Lower leg skin (tissue), 4 donors: ENCODE results near the gene RALGAPA2. TPM values are rescaled to one million over a fixed set of nuclear protein-coding genes. Genes with fewer than 3 reads are reported as not detected.

Experiments used
- DNase-seq, 2 donors: peaks; one replicate each; pipeline ENCODE4 v3.0.0-alpha.2; 2019; ENCODE audit warnings: low spot score in 2 of 2
- H3K4me3 ChIP-seq: fragments of 200-600 bp; sonication (generic); 2 replicates; pipeline ENCODE4 v1.5.1; 2017; ENCODE audit warnings: mild to moderate bottlenecking, low read depth; ENCODE audit not compliant: poor library complexity, severe bottlenecking
- POLR2A ChIP-seq, 2 donors: fragments of 450-650 bp; IDR thresholded peaks; one replicate each; pipeline ENCODE4 v1.6.1; 2016 to 2017; ENCODE audit warnings: antibody characterized with exemption in 2 of 2, mild to moderate bottlenecking in 1 of 2, moderate library complexity in 1 of 2
- WGBS, 2 donors: methylation state at CpG; one replicate each; pipeline ENCODE4 v1.1.5; 2018; 5-methylcytosine and 5-hydroxymethylcytosine counted together
- intact Hi-C: fragments of 100-400 bp; cut with DNase I; formaldehyde crosslinking; loops from one replicate; pipeline ENCODE4 v1.15.0; 2023; ENCODE audit warnings: low total_unique reads
- total RNA-seq, 4 donors: library from RNA; depleted of rRNA; stranded (reverse); fragments of >200 nt; gene quantifications; one replicate each; pipeline ENCODE4 v1.1.0, GENCODE V29; 2016
- TF ChIP-seq, protein P1 (sequence below), 3 donors: fragments of 450-650 bp; IDR thresholded peaks; one replicate each; pipeline ENCODE4 v1.5.1; 2016; ENCODE audit warnings: antibody characterized with exemption in 3 of 3, mild to moderate bottlenecking in 3 of 3, moderate library complexity in 2 of 3

Gene RALGAPA2
- total RNA-seq, 4 donors from 2014 or later = 56.1 to 78.8 (median 60.8) TPM

DNA sequence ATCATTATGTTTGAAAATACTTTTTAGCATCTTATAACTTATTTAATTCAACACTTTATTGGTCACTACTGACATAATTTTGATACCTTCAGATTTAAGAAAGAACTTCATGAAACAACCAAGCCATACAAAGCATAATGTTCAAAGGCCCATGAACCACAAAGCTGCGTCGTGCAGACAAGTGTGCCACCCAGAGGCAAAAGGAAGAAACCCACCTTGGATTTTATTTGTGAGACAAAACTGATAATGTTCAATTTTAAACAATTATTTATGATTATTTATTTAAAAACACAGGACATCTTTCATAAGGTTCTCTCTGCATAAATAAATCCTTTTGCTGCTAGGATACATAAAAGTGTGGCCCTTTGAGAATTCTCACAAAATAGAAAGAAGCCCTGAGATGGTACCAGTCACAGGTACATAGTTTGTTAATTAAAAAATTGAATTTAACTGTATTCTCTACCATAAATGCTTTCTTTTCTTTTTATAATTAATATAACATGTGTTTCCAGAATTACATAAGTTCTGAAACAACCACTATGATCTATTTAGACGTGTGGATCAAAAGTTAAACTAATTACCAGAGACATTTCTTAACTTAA lies 143.7 kb downstream of the RALGAPA2 start:
- DNase-seq = no peak
- no peak for TF ChIP-seq POLR2A (IDR thresholded peaks at IDR 0.05)
- TF ChIP-seq, protein P1, sequence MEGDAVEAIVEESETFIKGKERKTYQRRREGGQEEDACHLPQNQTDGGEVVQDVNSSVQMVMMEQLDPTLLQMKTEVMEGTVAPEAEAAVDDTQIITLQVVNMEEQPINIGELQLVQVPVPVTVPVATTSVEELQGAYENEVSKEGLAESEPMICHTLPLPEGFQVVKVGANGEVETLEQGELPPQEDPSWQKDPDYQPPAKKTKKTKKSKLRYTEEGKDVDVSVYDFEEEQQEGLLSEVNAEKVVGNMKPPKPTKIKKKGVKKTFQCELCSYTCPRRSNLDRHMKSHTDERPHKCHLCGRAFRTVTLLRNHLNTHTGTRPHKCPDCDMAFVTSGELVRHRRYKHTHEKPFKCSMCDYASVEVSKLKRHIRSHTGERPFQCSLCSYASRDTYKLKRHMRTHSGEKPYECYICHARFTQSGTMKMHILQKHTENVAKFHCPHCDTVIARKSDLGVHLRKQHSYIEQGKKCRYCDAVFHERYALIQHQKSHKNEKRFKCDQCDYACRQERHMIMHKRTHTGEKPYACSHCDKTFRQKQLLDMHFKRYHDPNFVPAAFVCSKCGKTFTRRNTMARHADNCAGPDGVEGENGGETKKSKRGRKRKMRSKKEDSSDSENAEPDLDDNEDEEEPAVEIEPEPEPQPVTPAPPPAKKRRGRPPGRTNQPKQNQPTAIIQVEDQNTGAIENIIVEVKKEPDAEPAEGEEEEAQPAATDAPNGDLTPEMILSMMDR (IDR thresholded peaks at IDR 0.05) = no peak
- no peak overlapping the region for H3K4me3 ChIP-seq
- WGBS, 2 donors = 27 to 34% methylated on average over 3 of the region's 3 CpGs
- intact Hi-C loops = no loop called here

- no peak overlapping the region for H3K4me3 ChIP-seq
- WGBS, 2 donors = 97% methylated on average over 4 of the region's 4 CpGs
- no peak for DNase-seq
- TF ChIP-seq POLR2A (IDR thresholded peaks at IDR 0.05) = no peak
- TF ChIP-seq, protein P1 (IDR thresholded peaks at IDR 0.05) = no peak
- intact Hi-C loops = no loop called here
Measured at GRCh38 chr20:20567712-20568111, 144.7 kb downstream of the RALGAPA2 start.

GRCh38 chr20:20566516-20566915 lies 145.9 kb downstream of the RALGAPA2 start:
- no peak for DNase-seq
- no peak overlapping the region for H3K4me3 ChIP-seq
- WGBS, 2 donors = 92 to 98% methylated on average over 1 of the region's 1 CpG
- no peak for TF ChIP-seq POLR2A (IDR thresholded peaks at IDR 0.05)
- TF ChIP-seq, protein P1 (IDR thresholded peaks at IDR 0.05) = no peak
- intact Hi-C loops = no loop called here

GRCh38 chr20:20564279-20564678 lies 148.2 kb downstream of the RALGAPA2 start:
- TF ChIP-seq POLR2A (IDR thresholded peaks at IDR 0.05) = no peak
- TF ChIP-seq, protein P1 (IDR thresholded peaks at IDR 0.05) = no peak
- intact Hi-C loops = no loop called here

GRCh38 chr20:20562507-20562906 lies 149.9 kb downstream of the RALGAPA2 start:
- 96 to 98% methylated on average over 4 of the region's 4 CpGs for WGBS, 2 donors
- H3K4me3 ChIP-seq = no peak overlapping the region
- TF ChIP-seq POLR2A (IDR thresholded peaks at IDR 0.05) = no peak
- TF ChIP-seq, protein P1 (IDR thresholded peaks at IDR 0.05) = no peak
- no peak for DNase-seq
- intact Hi-C loops = no loop called here

More at GRCh38 chr20:20564279-20564678, 148.2 kb downstream of the RALGAPA2 start:
- no peak overlapping the region for H3K4me3 ChIP-seq
- DNase-seq = no peak

GRCh38 chr20:20561841-20562240 lies 150.6 kb downstream of the RALGAPA2 start:
- H3K4me3 ChIP-seq = no peak overlapping the region
- intact Hi-C loops = no loop called here
- no peak for TF ChIP-seq POLR2A (IDR thresholded peaks at IDR 0.05)
- TF ChIP-seq, protein P1 (IDR thresholded peaks at IDR 0.05) = no peak
- no peak for DNase-seq
